LNCAP (cell line): Measurements from ENCODE around the gene CLCN7.

Source experiments
- TF ChIP-seq, protein P1 (sequence below): fragments of 450-650 bp; IDR thresholded peaks from 2 replicates; pipeline ENCODE4 v1.5.1; 2017; ENCODE audit warnings: mild to moderate bottlenecking

Gene CLCN7

DNA sequence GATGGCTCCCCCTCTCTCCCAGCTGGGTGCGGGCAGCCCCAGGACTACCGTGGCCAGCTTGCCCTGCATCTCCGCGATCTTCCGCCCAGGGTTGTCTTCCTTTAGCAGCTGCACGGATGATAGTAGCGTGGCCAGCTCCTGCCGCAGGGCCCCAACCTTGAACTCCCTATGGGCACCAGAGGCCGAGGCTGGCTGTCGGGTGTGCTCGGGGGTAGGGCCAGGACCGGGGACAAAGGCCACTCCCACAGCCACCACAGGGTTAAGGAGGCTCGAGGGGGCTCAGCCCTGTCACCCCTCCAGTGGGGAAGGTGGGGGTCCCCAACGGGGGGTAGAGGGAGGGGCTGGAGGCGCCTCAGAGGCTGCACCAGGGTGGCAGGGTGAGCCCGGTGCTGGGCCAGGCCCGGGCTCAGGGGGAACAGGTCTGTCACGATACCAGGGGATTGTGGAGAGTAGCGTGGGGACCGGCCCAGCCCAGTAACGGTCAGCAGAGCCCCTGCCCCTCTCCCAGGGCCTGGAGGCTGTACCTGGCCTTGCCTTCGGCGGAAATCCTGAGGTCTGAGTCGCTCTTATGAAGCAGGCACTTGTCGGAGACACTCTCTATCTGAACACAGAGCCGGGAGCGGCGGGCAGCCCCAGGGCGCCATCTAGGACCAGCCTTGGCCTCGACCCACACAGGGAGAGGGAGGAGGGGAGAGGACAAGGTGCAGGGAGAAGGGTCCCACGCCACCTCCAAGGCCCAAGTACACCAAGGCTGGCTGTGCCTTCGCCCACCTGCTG, 38.7 kb downstream of the CLCN7 start:
- TF ChIP-seq, protein P1, sequence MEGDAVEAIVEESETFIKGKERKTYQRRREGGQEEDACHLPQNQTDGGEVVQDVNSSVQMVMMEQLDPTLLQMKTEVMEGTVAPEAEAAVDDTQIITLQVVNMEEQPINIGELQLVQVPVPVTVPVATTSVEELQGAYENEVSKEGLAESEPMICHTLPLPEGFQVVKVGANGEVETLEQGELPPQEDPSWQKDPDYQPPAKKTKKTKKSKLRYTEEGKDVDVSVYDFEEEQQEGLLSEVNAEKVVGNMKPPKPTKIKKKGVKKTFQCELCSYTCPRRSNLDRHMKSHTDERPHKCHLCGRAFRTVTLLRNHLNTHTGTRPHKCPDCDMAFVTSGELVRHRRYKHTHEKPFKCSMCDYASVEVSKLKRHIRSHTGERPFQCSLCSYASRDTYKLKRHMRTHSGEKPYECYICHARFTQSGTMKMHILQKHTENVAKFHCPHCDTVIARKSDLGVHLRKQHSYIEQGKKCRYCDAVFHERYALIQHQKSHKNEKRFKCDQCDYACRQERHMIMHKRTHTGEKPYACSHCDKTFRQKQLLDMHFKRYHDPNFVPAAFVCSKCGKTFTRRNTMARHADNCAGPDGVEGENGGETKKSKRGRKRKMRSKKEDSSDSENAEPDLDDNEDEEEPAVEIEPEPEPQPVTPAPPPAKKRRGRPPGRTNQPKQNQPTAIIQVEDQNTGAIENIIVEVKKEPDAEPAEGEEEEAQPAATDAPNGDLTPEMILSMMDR = no peak

DNA sequence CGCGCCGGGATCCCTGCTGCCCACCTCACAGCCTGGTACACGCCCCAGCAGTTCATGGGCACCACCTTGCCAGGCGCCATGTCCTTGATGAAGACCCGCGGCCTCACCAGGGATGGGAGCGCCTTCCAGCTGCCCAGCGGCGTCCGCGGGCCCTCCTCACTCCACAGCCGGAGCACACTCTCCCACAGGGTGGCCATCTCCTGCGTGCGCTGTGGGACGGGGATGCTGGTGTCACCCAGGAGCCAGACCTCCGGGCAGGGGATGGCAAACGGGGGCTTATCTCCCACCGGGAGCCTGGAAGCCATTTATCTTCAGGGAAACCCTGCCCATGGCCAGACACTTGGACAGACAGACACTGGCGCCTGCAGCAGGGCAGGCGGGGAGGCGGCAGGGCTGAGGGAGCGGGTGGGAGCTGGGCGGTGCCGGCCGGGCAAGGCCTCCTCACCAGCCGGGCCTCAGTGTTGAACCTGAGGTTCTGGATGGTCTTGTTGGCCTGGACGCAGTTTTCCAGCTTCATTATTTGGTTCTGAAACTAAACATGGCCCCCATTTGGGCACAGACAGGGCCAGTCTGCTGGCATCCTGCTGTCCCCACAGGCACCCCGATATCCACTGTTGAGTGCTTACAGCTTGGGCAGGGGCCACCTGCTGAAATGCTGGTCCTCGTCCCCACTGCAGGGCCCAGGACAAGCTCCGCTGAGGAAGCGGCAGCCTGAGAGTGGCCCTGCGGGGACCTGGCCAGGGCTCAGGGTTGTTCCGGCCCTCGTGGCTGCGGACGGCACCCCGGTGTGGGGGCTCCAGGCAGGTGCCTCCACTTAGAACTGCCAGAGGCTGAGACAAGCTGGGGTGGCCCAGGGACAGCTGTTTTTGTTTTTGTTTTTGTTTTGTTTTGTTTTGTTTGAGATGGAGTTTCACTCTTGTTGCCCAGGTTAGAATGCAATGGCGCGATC, 39.9 kb downstream of the CLCN7 start:
- TF ChIP-seq, protein P1 = no peak

DNA sequence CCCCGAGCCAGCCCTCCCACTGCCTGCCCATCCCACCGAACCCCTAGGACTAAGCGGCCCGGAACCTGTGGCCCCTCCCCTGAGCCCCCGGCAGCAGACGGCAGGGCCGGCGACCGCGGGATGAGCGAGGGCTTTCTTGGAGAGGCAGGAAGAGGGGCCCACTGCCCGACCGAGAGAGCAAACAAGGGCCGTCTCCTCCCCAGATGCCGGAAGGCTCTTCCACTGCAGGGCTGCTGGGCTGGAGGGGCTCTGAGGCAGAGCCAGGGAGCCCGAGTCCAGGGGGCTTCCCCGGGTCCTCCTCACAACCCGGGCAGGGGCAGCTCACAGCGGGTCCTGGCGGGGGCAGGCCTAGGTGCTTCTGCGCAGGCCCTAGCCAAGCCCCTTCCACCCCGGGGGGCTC, 41.1 kb downstream of the CLCN7 start:
- TF ChIP-seq, protein P1 = no peak

DNA sequence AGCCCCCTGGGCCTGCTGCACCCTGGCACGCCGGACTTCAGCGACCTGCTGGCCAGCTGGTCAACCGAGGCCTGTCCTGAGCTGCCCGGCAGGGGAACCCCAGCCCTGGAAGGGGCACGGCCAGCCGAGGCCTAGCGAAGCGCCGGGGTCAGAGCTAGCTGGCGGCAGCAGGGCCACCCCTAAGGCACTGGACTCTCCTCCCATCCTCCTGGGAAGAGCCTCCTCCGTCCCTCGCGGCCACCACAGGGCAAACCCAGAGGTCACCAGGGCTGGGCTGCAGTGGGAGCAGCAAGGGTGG, 41.6 kb downstream of the CLCN7 start:
- TF ChIP-seq, protein P1 = no peak

DNA sequence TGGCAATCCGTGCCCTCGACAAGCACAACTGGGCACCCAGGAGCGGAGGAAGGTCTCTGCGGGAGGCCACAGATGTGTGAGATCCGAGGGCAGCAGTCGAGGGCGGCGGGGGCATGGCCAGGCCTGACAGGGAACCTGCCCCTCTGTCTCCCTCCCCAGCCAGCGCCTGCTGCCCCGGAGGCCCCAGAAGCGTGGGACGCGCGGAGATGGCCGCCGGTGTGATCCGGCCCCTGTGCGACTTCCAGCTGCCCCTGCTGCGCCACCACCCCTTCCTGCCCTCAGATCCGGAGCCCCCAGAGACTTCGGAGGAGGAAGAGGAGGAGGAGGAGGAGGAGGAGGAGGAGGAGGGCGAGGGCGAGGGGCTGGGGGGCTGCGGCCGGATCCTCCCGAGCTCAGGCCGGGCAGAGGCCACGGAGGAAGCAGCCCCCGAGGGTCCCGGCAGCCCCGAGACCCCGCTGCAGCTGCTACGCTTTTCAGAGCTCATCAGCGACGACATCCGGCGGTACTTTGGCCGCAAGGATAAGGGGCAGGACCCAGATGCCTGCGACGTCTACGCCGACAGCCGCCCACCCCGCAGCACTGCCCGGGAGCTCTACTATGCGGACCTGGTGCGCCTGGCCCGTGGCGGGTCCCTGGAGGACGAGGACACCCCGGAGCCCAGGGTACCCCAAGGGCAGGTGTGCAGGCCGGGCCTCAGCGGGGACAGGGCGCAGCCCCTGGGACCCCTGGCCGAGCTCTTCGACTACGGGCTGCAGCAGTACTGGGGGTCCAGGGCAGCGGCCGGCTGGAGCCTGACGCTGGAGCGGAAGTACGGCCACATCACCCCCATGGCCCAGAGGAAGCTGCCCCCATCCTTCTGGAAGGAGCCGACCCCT, 42.2 kb downstream of the CLCN7 start:
- TF ChIP-seq, protein P1 = no peak

DNA sequence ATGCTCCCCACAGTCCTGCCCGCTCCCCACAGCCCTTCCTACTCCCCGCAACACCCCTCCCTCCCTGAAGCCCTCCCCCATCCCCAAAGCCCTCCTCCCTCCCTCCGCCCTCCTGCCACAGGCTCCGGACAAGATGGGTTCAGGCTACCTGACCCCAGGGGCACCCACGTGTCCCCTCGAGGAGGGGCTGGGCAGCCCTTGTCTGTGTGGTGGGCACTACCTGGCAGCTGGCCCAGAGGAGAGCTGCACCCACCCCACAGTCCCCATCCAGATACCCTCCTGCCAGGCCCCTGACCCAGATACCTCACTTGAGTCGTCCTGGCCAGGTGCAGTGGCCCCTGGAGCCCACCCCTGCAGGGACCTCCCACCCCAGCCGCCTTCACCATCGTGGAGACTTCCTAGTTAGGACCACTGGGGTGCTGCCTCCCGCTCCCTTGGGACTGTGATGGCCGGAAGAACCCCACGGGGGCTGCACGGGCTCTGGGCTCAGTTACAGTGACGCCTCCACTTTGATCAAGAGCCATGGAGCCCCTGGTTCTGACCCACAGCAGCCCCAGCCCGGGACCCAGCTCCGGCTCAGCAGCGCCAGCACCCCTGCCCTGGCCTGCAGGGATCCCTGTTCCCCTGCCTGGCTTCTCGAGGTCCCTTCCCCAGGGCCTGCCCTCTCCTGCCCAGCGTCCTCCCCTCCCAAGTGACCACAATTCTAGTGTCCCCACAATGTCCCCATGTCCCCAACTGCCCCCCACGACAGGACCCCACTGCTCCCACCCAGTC, 43.1 kb downstream of the CLCN7 start:
- TF ChIP-seq, protein P1 = no peak
